ENCODE results near the gene MTX3.

DNA sequence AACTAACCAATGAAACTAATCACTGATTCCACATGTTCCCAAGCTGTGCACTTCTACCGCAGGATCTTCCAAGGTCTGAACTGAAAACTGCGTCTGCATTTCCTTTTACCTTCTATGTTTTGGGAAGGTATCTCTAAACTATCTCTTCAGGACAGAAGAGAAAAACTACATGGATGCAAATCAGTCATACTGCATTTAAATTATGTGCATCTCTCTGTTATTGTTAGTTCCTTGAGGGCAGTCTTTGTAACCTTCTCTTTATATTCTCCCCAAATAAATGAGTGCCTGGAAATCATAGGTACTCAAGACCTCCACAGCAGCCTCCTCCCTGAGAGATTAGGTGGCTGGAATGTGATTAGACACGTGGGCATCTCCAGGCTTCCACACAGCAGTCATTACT, 17.1 kb downstream of the MTX3 start:
- TF ChIP-seq, protein P1, sequence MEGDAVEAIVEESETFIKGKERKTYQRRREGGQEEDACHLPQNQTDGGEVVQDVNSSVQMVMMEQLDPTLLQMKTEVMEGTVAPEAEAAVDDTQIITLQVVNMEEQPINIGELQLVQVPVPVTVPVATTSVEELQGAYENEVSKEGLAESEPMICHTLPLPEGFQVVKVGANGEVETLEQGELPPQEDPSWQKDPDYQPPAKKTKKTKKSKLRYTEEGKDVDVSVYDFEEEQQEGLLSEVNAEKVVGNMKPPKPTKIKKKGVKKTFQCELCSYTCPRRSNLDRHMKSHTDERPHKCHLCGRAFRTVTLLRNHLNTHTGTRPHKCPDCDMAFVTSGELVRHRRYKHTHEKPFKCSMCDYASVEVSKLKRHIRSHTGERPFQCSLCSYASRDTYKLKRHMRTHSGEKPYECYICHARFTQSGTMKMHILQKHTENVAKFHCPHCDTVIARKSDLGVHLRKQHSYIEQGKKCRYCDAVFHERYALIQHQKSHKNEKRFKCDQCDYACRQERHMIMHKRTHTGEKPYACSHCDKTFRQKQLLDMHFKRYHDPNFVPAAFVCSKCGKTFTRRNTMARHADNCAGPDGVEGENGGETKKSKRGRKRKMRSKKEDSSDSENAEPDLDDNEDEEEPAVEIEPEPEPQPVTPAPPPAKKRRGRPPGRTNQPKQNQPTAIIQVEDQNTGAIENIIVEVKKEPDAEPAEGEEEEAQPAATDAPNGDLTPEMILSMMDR (IDR thresholded peaks at IDR 0.05; ENCODE audit: low read depth, low read length, missing input control): no peak
- TF ChIP-seq, protein P2, sequence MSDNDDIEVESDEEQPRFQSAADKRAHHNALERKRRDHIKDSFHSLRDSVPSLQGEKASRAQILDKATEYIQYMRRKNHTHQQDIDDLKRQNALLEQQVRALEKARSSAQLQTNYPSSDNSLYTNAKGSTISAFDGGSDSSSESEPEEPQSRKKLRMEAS (IDR thresholded peaks at IDR 0.05): no peak
- TF ChIP-seq YY1 (IDR thresholded peaks at IDR 0.05): no peak
- TF ChIP-seq GABPA (IDR thresholded peaks at IDR 0.05 in 1 of 2, conservative IDR thresholded peaks at IDR 0.05 in 1 of 2): no peak
- TF ChIP-seq FOXA2 (IDR thresholded peaks at IDR 0.05): no peak
- TF ChIP-seq, protein P3, sequence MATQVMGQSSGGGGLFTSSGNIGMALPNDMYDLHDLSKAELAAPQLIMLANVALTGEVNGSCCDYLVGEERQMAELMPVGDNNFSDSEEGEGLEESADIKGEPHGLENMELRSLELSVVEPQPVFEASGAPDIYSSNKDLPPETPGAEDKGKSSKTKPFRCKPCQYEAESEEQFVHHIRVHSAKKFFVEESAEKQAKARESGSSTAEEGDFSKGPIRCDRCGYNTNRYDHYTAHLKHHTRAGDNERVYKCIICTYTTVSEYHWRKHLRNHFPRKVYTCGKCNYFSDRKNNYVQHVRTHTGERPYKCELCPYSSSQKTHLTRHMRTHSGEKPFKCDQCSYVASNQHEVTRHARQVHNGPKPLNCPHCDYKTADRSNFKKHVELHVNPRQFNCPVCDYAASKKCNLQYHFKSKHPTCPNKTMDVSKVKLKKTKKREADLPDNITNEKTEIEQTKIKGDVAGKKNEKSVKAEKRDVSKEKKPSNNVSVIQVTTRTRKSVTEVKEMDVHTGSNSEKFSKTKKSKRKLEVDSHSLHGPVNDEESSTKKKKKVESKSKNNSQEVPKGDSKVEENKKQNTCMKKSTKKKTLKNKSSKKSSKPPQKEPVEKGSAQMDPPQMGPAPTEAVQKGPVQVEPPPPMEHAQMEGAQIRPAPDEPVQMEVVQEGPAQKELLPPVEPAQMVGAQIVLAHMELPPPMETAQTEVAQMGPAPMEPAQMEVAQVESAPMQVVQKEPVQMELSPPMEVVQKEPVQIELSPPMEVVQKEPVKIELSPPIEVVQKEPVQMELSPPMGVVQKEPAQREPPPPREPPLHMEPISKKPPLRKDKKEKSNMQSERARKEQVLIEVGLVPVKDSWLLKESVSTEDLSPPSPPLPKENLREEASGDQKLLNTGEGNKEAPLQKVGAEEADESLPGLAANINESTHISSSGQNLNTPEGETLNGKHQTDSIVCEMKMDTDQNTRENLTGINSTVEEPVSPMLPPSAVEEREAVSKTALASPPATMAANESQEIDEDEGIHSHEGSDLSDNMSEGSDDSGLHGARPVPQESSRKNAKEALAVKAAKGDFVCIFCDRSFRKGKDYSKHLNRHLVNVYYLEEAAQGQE (IDR thresholded peaks at IDR 0.05): no peak
- TF ChIP-seq, protein P4, sequence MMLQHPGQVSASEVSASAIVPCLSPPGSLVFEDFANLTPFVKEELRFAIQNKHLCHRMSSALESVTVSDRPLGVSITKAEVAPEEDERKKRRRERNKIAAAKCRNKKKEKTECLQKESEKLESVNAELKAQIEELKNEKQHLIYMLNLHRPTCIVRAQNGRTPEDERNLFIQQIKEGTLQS (IDR thresholded peaks at IDR 0.05): no peak
- no peak for TF ChIP-seq FOXA1 (IDR thresholded peaks at IDR 0.05)
